RWPE2 (cell line): ENCODE data around the gene ARHGAP30.
"Not testable (repeated sequence)": the region's sequence is repeated elsewhere in the genome, so short reads cannot be mapped to it uniquely, and the experiment has no call there.

ENCODE experiments used
- ATAC-seq: fragments of 200-7000 bp; cut with Tn5 transposase; 3 replicates; pipeline ENCODE4 v1.9.1; 2021; ENCODE audit warnings: low read depth
- DNase-seq: peaks from one replicate; pipeline ENCODE4 v3.0.0-alpha.2; 2020; ENCODE audit warnings: low spot score
- H3K27ac ChIP-seq: fragments of 450-650 bp; 2 replicates; pipeline ENCODE4 v1.5.1; 2017; ENCODE audit warnings: mild to moderate bottlenecking; ENCODE audit not compliant: poor library complexity, severe bottlenecking
- H3K27me3 ChIP-seq: fragments of 250-450 bp; sonication (Bioruptor Pico); 2 replicates; pipeline ENCODE4 v1.5.1; 2021; ENCODE audit warnings: mild to moderate bottlenecking, moderate library complexity; ENCODE audit not compliant: insufficient read depth, poor library complexity, severe bottlenecking
- H3K36me3 ChIP-seq: fragments of 250-450 bp; sonication (Bioruptor Pico); 2 replicates; pipeline ENCODE4 v1.5.1; 2020; ENCODE audit warnings: low read depth, mild to moderate bottlenecking, moderate library complexity
- H3K4me1 ChIP-seq: fragments of 250-450 bp; sonication (Bioruptor Pico); 2 replicates; pipeline ENCODE4 v1.5.1; 2021; ENCODE audit warnings: mild to moderate bottlenecking, moderate library complexity; ENCODE audit not compliant: insufficient read depth, poor library complexity, severe bottlenecking
- H3K4me3 ChIP-seq: fragments of 250-450 bp; sonication (Bioruptor Pico); 2 replicates; pipeline ENCODE4 v1.5.1; 2021; ENCODE audit warnings: mild to moderate bottlenecking, moderate library complexity; ENCODE audit not compliant: severe bottlenecking
- H3K9me3 ChIP-seq: fragments of 250-450 bp; sonication (Bioruptor Pico); 2 replicates; pipeline ENCODE4 v1.5.1; 2021; ENCODE audit warnings: mild to moderate bottlenecking, moderate library complexity; ENCODE audit not compliant: severe bottlenecking
- CTCF ChIP-seq: fragments of 450-650 bp; IDR thresholded peaks from one replicate; pipeline ENCODE4 v1.5.1; 2017; ENCODE audit warnings: mild to moderate bottlenecking, moderate library complexity; ENCODE audit not compliant: poor library complexity, severe bottlenecking

The ARHGAP30 gene

GRCh38 chr1:161033751-161034150, 35.9 kb downstream of the ARHGAP30 start:
- no peaks in the 10 kb centered on the region for H3K9me3 ChIP-seq
- no peak overlapping the region for H3K4me3 ChIP-seq
- 0 out of 2 replicates have a peak, but pooled peaks cover 4% of the 10 kb centered on the region for H3K36me3 ChIP-seq
- DNase-seq (no peak), ATAC-seq (peak; percentile 55; the same call in 1 of the 3 replicates)
- no peaks in the 10 kb centered on the region for H3K27me3 ChIP-seq
- peak overlapping the region; percentile 15 for H3K27ac ChIP-seq
- TF ChIP-seq CTCF: no peak
- peaks cover 15% of the 10 kb centered on the region for H3K4me1 ChIP-seq

- H3K36me3 ChIP-seq: 0 out of 2 replicates have a peak, but pooled peaks cover 4% of the 10 kb centered on the region
- TF ChIP-seq CTCF: no peak
- H3K9me3 ChIP-seq: no peaks in the 10 kb centered on the region
- H3K27me3 ChIP-seq: no peaks in the 10 kb centered on the region
- ATAC-seq (no peak), DNase-seq (no peak)
- H3K4me1 ChIP-seq: peaks cover 11% of the 10 kb centered on the region
- H3K4me3 ChIP-seq: no peak overlapping the region
- H3K27ac ChIP-seq: peak overlapping the region; percentile 15
Measured at GRCh38 chr1:161032409-161032808, 37.3 kb downstream of the ARHGAP30 start.

- no peak for ATAC-seq
- no peak overlapping the region for H3K4me3 ChIP-seq
- peaks cover 11% of the 10 kb centered on the region for H3K4me1 ChIP-seq
- H3K27ac ChIP-seq: no peak overlapping the region
- no peak for DNase-seq
- no peak for TF ChIP-seq CTCF
- H3K36me3 ChIP-seq: 0 out of 2 replicates have a peak, but pooled peaks cover 4% of the 10 kb centered on the region
- H3K27me3 ChIP-seq: no peaks in the 10 kb centered on the region
- no peaks in the 10 kb centered on the region for H3K9me3 ChIP-seq
Measured at GRCh38 chr1:161031874-161032273, 37.8 kb downstream of the ARHGAP30 start.

GRCh38 chr1:161029466-161029865, 40.2 kb downstream of the ARHGAP30 start:
- not testable (repeated sequence) for H3K27ac ChIP-seq, DNase-seq, H3K9me3 ChIP-seq, H3K36me3 ChIP-seq, H3K27me3 ChIP-seq, ATAC-seq, H3K4me3 ChIP-seq
- H3K4me1 ChIP-seq: peaks cover 11% of the 10 kb centered on the region

- peak; percentile 41 for ATAC-seq
- not testable (repeated sequence) for H3K27ac ChIP-seq
Measured at GRCh38 chr1:161026954-161027353, 42.7 kb downstream of the ARHGAP30 start.

GRCh38 chr1:161022432-161022831, 47.3 kb downstream of the ARHGAP30 start:
- H3K4me3 ChIP-seq, H3K9me3 ChIP-seq, H3K36me3 ChIP-seq, DNase-seq, H3K27me3 ChIP-seq, ATAC-seq: not testable (repeated sequence)
- Histone ChIP-seq H3K4me1 (peaks cover 31% of the 10 kb centered on the region), H3K27ac (peak overlapping the region; percentile 89)

More at GRCh38 chr1:161026954-161027353, 42.7 kb downstream of the ARHGAP30 start:
- DNase-seq, H3K27me3 ChIP-seq, H3K36me3 ChIP-seq, H3K9me3 ChIP-seq, H3K4me3 ChIP-seq, H3K4me1 ChIP-seq: not testable (repeated sequence)
